NCI-H82 (cell line): ENCODE data around the gene CDK11B.
A peak's percentile ranks its signal among the peaks of the same experiment; 100 is the strongest.

Experiments used
- DNase-seq: peaks from one replicate; lab custom pipeline; 2025; lab: John Stamatoyannopoulos, UW

Gene CDK11B

GRCh38 chr1:1627829-1628753 is 30.7 kb downstream of the CDK11B start:
- no peak for DNase-seq

GRCh38 chr1:1627261-1627828 is 31.5 kb downstream of the CDK11B start:
- no peak for DNase-seq

- DNase-seq: no peak
Observed at GRCh38 chr1:1626207-1627141, 32.3 kb downstream of the CDK11B start.

GRCh38 chr1:1625824-1626206 is 33.0 kb downstream of the CDK11B start:
- DNase-seq: no peak

GRCh38 chr1:1625404-1625775 is 33.4 kb downstream of the CDK11B start:
- DNase-seq: no peak

- peak; percentile 56 for DNase-seq
Observed at GRCh38 chr1:1624443-1625403, 34.1 kb downstream of the CDK11B start.

GRCh38 chr1:1623631-1624442 is 35.0 kb downstream of the CDK11B start:
- DNase-seq: no peak

- DNase-seq: no peak
Observed at GRCh38 chr1:1623181-1623630, 35.6 kb downstream of the CDK11B start.

- DNase-seq: no peak
Observed at GRCh38 chr1:1622788-1623094, 36.1 kb downstream of the CDK11B start.

GRCh38 chr1:1622010-1622787 is 36.6 kb downstream of the CDK11B start:
- DNase-seq: no peak

GRCh38 chr1:1621173-1622009 is 37.4 kb downstream of the CDK11B start:
- no peak for DNase-seq

GRCh38 chr1:1620433-1621139 is 38.2 kb downstream of the CDK11B start:
- no peak for DNase-seq

- DNase-seq: peak; percentile 53
Observed at GRCh38 chr1:1619917-1620361, 38.9 kb downstream of the CDK11B start.

- DNase-seq: no peak
Observed at GRCh38 chr1:1618396-1619068, 40.3 kb downstream of the CDK11B start.

GRCh38 chr1:1617925-1618324 is 40.9 kb downstream of the CDK11B start:
- DNase-seq: no peak

GRCh38 chr1:1617516-1617915 is 41.3 kb downstream of the CDK11B start:
- DNase-seq: no peak

- DNase-seq: no peak
Observed at GRCh38 chr1:1616838-1617237, 42.0 kb downstream of the CDK11B start.
